Umbilical cord (tissue), 2 donors: ENCODE measurements around the gene CTDSP2. TPM values are rescaled to one million over a fixed set of nuclear protein-coding genes. Genes with fewer than 3 reads are reported as not detected.
"Not testable (repeated sequence)": the region's sequence is repeated elsewhere in the genome, so short reads cannot be mapped to it uniquely, and the experiment has no call there.

Experiments used
- DNase-seq: peaks from one replicate; pipeline ENCODE4 v3.0.0-alpha.2; 2015; ENCODE audit warnings: low spot score
- total RNA-seq: library from RNA; depleted of rRNA; stranded (reverse); fragments of >200 nt; gene quantifications from one replicate; pipeline ENCODE4 v1.2.3, GENCODE V29; 2014; ENCODE audit warnings: low replicate concordance; ENCODE audit not compliant: insufficient read depth

The CTDSP2 gene
- total RNA-seq, 1 donor from 2014 or later = 68.4 TPM

GRCh38 chr12:57882575-57882974 is 36.0 kb upstream of the CTDSP2 start:
- no peak for DNase-seq

- no peak for DNase-seq
Observed at GRCh38 chr12:57881475-57881874, 34.9 kb upstream of the CTDSP2 start.

- DNase-seq = not testable (repeated sequence)
Observed at GRCh38 chr12:57881035-57881434, 34.5 kb upstream of the CTDSP2 start.

- DNase-seq = no peak
Observed at GRCh38 chr12:57877876-57878275, 31.3 kb upstream of the CTDSP2 start.

- no peak for DNase-seq
Observed at GRCh38 chr12:57875753-57876547, 29.4 kb upstream of the CTDSP2 start.

- DNase-seq = no peak
Observed at GRCh38 chr12:57874166-57875108, 27.9 kb upstream of the CTDSP2 start.

GRCh38 chr12:57872362-57872761 is 25.8 kb upstream of the CTDSP2 start:
- DNase-seq = no peak

- DNase-seq = no peak
Observed at GRCh38 chr12:57869927-57870318, 23.4 kb upstream of the CTDSP2 start.

- peak; percentile 53 for DNase-seq
Observed at GRCh38 chr12:57869298-57869926, 22.9 kb upstream of the CTDSP2 start.

- no peak for DNase-seq
Observed at GRCh38 chr12:57868851-57869268, 22.3 kb upstream of the CTDSP2 start.

- DNase-seq = peak; percentile 83
Observed at GRCh38 chr12:57868221-57868620, 21.7 kb upstream of the CTDSP2 start.

- DNase-seq = no peak
Observed at GRCh38 chr12:57866308-57867019, 19.9 kb upstream of the CTDSP2 start.

GRCh38 chr12:57865084-57865751 is 18.7 kb upstream of the CTDSP2 start:
- peak; percentile 93 for DNase-seq

GRCh38 chr12:57864442-57865083 is 18.0 kb upstream of the CTDSP2 start:
- DNase-seq = no peak

- DNase-seq = no peak
Observed at GRCh38 chr12:57863676-57864075, 17.1 kb upstream of the CTDSP2 start.

- DNase-seq = no peak
Observed at GRCh38 chr12:57861967-57862366, 15.4 kb upstream of the CTDSP2 start.

GRCh38 chr12:57860883-57861282 is 14.4 kb upstream of the CTDSP2 start:
- DNase-seq = not testable (repeated sequence)

- no peak for DNase-seq
Observed at GRCh38 chr12:57859121-57859520, 12.6 kb upstream of the CTDSP2 start.

- not testable (repeated sequence) for DNase-seq
Observed at GRCh38 chr12:57858123-57858522, 11.6 kb upstream of the CTDSP2 start.

GRCh38 chr12:57854965-57855364 is 8.4 kb upstream of the CTDSP2 start:
- DNase-seq = no peak
